GM21737 (cell line): ENCODE data around the gene ZNF578.
"Not testable (repeated sequence)": the region's sequence is repeated elsewhere in the genome, so short reads cannot be mapped to it uniquely, and the experiment has no call there.

ENCODE experiments used
- ATAC-seq: cut with Tn5 transposase; IDR thresholded peaks from one replicate; pipeline ENCODE4 v1.9.1; 2021; ENCODE audit warnings: mild to moderate bottlenecking, moderate library complexity; ENCODE audit not compliant: unreplicated experiment

The ZNF578 gene

DNA sequence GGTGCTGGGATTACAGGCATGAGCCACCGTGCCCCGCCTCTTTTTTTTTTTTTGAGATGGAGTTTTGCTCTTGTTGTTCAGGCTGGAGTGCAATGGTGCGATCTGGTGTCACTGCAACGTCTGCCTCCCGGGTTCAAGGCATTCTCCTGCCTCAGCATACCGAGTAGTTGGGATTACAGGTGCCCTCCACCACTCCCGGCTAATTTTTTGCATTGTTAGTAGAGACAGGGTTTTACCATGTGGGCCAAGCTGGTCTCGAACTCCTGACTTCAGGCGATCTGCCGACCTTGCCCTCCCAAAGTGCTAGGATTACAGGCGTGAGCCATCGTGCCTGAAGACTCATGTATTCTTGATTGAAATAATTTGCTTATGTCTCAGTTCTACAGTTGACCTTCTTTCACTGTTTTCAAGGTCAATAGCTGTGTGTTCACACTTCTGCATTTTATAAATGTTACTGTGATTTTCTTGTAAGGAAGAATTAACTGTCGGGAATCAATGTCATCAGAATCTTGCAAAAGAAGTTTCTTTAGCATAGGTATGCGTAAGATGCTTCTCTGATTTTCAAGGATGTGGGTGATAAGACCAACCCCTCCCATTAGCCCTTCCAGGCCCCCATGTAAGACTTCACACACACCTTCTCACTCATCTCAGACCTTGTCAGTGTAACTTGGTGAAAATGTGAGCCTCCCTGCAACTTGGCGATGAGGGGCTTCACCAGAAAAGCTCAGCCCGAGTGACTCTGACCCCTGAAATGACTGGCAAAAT, 104.1 kb downstream of the ZNF578 start:
- ATAC-seq: no peak

DNA sequence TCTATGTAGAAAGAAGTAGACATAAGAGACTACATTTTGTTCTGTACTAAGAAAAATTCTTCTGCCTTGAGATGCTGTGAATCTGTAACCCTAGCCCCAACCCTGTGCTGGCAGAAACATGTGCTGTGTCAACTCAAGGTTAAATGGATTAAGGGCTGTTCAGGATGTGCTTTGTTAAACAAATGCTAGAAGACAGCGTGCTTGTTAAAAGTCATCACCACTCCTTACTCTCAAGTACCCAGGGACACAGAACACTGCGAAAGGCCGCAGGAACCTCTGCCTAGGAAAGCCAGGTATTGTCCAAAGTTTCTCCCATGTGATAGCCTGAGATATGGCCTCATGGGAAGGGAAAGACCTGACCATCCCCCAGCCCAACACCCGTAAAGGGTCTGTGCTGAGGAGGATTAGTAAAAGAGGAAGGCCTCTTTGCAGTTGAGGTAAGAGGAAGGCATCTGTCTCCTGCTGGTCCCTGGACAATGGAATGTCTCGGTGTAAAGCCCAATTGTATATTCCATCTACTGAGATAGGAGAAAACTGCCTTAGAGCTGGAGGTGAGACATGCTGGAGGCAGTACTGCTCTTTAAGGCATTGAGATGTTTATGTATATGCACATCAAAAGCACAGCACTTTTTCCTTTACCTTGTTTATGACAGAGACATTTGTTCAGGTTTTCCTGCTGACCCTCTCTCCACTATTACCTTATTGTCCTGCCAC, 105.5 kb downstream of the ZNF578 start:
- ATAC-seq: not testable (repeated sequence)

DNA sequence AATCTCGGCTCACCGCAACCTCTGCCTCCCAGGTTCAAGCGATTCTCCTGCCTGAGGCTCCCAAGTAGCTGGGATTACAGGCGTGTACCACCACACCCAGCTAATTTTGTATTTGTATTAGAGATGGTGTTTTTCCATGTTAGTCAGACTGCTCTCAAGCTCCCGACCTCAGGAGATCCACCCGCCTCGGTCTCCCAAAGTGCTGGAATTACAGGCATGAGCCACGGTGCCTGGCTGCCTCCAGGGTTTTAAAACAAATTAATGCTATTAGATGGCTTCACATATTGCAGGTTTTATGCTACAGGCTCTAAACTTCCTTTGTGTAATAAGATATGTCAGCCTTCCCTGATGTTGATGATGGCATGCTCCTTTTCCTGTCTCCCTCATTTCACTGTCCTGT, 108.3 kb downstream of the ZNF578 start:
- not testable (repeated sequence) for ATAC-seq
